ENCODE results near the gene RFTN1. TPM values are rescaled to one million over a fixed set of nuclear protein-coding genes. Genes with fewer than 3 reads are reported as not detected.
A peak's percentile ranks its signal among the peaks of the same experiment; 100 is the strongest.

The RFTN1 gene
- total RNA-seq, 1 donor from 2014 or later = 53.4 TPM

DNA sequence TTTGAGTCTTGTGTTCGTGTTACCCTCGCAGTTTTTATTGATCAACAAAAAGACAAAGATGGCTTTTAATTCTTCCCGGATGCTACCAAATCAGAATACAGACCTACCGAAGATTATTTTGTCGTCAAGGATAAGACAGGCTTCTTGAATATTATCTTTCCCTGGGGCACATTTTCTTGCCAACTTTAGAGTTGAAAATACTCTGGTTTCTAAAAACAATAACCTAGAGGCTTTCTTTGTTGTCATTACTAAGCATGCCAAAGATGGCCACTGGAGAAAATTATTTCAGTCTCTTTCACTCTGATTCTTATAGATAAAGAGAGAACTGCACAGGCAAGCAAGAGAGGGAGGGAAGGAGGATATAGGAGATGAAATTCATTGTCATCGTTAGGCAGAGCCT, 214.6 kb downstream of the RFTN1 start:
- Mint-ChIP-seq H3K9me3 (ENCODE audit: low read depth) (peaks cover 5% of the 10 kb centered on the region), H3K27ac (ENCODE audit: unreplicated experiment) (no peak overlapping the region)

GRCh38 chr3:16297997-16298885, 215.3 kb downstream of the RFTN1 start:
- no peak for DNase-seq (ENCODE audit: low spot score)
- TF ChIP-seq, protein P1, sequence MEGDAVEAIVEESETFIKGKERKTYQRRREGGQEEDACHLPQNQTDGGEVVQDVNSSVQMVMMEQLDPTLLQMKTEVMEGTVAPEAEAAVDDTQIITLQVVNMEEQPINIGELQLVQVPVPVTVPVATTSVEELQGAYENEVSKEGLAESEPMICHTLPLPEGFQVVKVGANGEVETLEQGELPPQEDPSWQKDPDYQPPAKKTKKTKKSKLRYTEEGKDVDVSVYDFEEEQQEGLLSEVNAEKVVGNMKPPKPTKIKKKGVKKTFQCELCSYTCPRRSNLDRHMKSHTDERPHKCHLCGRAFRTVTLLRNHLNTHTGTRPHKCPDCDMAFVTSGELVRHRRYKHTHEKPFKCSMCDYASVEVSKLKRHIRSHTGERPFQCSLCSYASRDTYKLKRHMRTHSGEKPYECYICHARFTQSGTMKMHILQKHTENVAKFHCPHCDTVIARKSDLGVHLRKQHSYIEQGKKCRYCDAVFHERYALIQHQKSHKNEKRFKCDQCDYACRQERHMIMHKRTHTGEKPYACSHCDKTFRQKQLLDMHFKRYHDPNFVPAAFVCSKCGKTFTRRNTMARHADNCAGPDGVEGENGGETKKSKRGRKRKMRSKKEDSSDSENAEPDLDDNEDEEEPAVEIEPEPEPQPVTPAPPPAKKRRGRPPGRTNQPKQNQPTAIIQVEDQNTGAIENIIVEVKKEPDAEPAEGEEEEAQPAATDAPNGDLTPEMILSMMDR (IDR thresholded peaks at IDR 0.05) = no peak
- Mint-ChIP-seq H3K27ac (ENCODE audit: unreplicated experiment) (no peak overlapping the region), H3K4me1 (ENCODE audit: low read depth) (peaks cover 11% of the 10 kb centered on the region), H3K36me3 (ENCODE audit: low read depth) (peaks cover 31% of the 10 kb centered on the region), H3K27me3 (ENCODE audit: low read depth) (no peaks in the 10 kb centered on the region), H3K9me3 (ENCODE audit: low read depth) (peaks cover 10% of the 10 kb centered on the region), H3K4me3 (ENCODE audit: unreplicated experiment) (no peak overlapping the region)

More for the DNA sequence above, 214.6 kb downstream of the RFTN1 start:
- Mint-ChIP-seq H3K27me3 (ENCODE audit: low read depth) (no peaks in the 10 kb centered on the region), H3K4me1 (ENCODE audit: low read depth) (peaks cover 11% of the 10 kb centered on the region), H3K4me3 (ENCODE audit: unreplicated experiment) (no peak overlapping the region), H3K36me3 (ENCODE audit: low read depth) (peaks cover 27% of the 10 kb centered on the region)
- no peak for DNase-seq (ENCODE audit: low spot score)
- TF ChIP-seq, protein P1 (IDR thresholded peaks at IDR 0.05) = no peak

- no peaks in the 10 kb centered on the region for H3K27me3 Mint-ChIP-seq (ENCODE audit: low read depth)
- H3K36me3 Mint-ChIP-seq (ENCODE audit: low read depth) = peaks cover 25% of the 10 kb centered on the region
These were observed 218.1 kb downstream of the RFTN1 start for GRCh38 chr3:16295298-16295890.

DNA sequence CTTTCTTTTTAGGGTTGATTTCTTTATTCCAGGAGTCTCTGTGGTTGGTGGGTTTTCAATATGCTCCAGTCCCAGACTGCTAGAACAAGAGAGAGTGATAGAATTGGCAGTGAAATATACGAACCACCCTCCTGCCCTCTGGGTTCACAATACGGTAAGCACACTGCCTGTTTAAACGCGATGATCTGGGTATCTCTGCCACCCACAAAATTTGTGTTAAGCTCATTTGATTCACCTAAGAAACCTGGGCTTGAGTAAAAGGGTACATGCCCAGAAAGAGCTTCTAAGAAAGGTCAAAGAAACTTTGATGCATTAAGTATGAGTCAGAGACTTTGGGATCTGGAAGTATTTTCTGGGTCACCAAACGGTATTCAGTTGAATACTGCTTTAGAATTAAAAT, 218.7 kb downstream of the RFTN1 start:
- Mint-ChIP-seq H3K27ac (ENCODE audit: unreplicated experiment) (no peak overlapping the region), H3K4me1 (ENCODE audit: low read depth) (peaks cover 26% of the 10 kb centered on the region), H3K27me3 (ENCODE audit: low read depth) (no peaks in the 10 kb centered on the region), H3K9me3 (ENCODE audit: low read depth) (peaks cover 10% of the 10 kb centered on the region), H3K36me3 (ENCODE audit: low read depth) (peaks cover 25% of the 10 kb centered on the region), H3K4me3 (ENCODE audit: unreplicated experiment) (no peak overlapping the region)
- TF ChIP-seq, protein P1 (IDR thresholded peaks at IDR 0.05) = no peak
- no peak for DNase-seq (ENCODE audit: low spot score)

More at GRCh38 chr3:16295298-16295890, 218.1 kb downstream of the RFTN1 start:
- Mint-ChIP-seq H3K4me3 (ENCODE audit: unreplicated experiment) (no peak overlapping the region), H3K4me1 (ENCODE audit: low read depth) (peaks cover 23% of the 10 kb centered on the region), H3K9me3 (ENCODE audit: low read depth) (peaks cover 10% of the 10 kb centered on the region), H3K27ac (ENCODE audit: unreplicated experiment) (no peak overlapping the region)
- no peak for DNase-seq (ENCODE audit: low spot score)
- TF ChIP-seq, protein P1 (IDR thresholded peaks at IDR 0.05) = no peak

- TF ChIP-seq, protein P1 (IDR thresholded peaks at IDR 0.05) = no peak
- H3K36me3 Mint-ChIP-seq (ENCODE audit: low read depth) = peaks cover 13% of the 10 kb centered on the region
- H3K27ac Mint-ChIP-seq (ENCODE audit: unreplicated experiment) = peak overlapping the region; percentile 32
- peaks cover 28% of the 10 kb centered on the region for H3K4me1 Mint-ChIP-seq (ENCODE audit: low read depth)
- H3K9me3 Mint-ChIP-seq (ENCODE audit: low read depth) = peaks cover 7% of the 10 kb centered on the region
- H3K4me3 Mint-ChIP-seq (ENCODE audit: unreplicated experiment) = no peak overlapping the region
- H3K27me3 Mint-ChIP-seq (ENCODE audit: low read depth) = no peaks in the 10 kb centered on the region
- no peak for DNase-seq (ENCODE audit: low spot score)
These were observed 222.7 kb downstream of the RFTN1 start for GRCh38 chr3:16290827-16291196.
